KOPT-K1 (cell line): ENCODE data around the gene RBM17.
"Not testable (repeated sequence)": the region's sequence is repeated elsewhere in the genome, so short reads cannot be mapped to it uniquely, and the experiment has no call there.

ENCODE experiments used
- H3K27ac ChIP-seq: fragments of 200-600 bp; sonication (generic); 2 replicates; pipeline ENCODE4 v1.5.1; 2016; ENCODE audit warnings: antibody characterized with exemption, mild to moderate bottlenecking, low read depth, low read length; ENCODE audit not compliant: poor library complexity, severe bottlenecking
- H3K36me3 ChIP-seq: fragments of 200-600 bp; sonication (generic); 2 replicates; pipeline ENCODE4 v1.5.1; 2017; ENCODE audit warnings: antibody characterized with exemption, mild to moderate bottlenecking, low read length, moderate library complexity; ENCODE audit not compliant: insufficient read depth
- H3K9me3 ChIP-seq: fragments of 200-600 bp; sonication (generic); 2 replicates; pipeline ENCODE4 v1.5.1; 2017; ENCODE audit warnings: antibody characterized with exemption, low read length, mild to moderate bottlenecking; ENCODE audit not compliant: insufficient read depth, poor library complexity, severe bottlenecking

The RBM17 gene

GRCh38 chr10:6088721-6089333 is at the start of gene RBM17:
Gene RBM17 (plus strand): TSS chr10:6089034. CDS start chr10:6097066, 8,032 bp downstream.
- Histone ChIP-seq H3K36me3 (no peaks in the 10 kb centered on the region; the same call in 1 of the 2 replicates), H3K27ac (peak within 1 kb of the TSS; percentile 86), H3K9me3 (no peaks in the 10 kb centered on the region)

GRCh38 chr10:6039711-6040110 is 49.1 kb upstream of the RBM17 start:
- Histone ChIP-seq H3K36me3 (no peaks in the 10 kb centered on the region), H3K27ac (no peak overlapping the region), H3K9me3 (no peaks in the 10 kb centered on the region)

GRCh38 chr10:6040205-6040604 is 48.6 kb upstream of the RBM17 start:
- Histone ChIP-seq H3K27ac (no peak overlapping the region), H3K9me3 (no peaks in the 10 kb centered on the region), H3K36me3 (no peaks in the 10 kb centered on the region)

GRCh38 chr10:6043377-6043776 is 45.5 kb upstream of the RBM17 start:
- H3K36me3 ChIP-seq, H3K9me3 ChIP-seq, H3K27ac ChIP-seq: not testable (repeated sequence)

GRCh38 chr10:6044060-6044459 is 44.8 kb upstream of the RBM17 start:
- Histone ChIP-seq H3K27ac (no peak overlapping the region), H3K36me3 (no peaks in the 10 kb centered on the region), H3K9me3 (no peaks in the 10 kb centered on the region)

- no peaks in the 10 kb centered on the region for H3K36me3 ChIP-seq
- no peak overlapping the region for H3K27ac ChIP-seq
- H3K9me3 ChIP-seq, result no peaks in the 10 kb centered on the region
These were observed 44.0 kb upstream of the RBM17 start for GRCh38 chr10:6044751-6045313.

- Histone ChIP-seq H3K36me3 (no peaks in the 10 kb centered on the region), H3K9me3 (no peaks in the 10 kb centered on the region), H3K27ac (no peak overlapping the region)
These were observed 43.5 kb upstream of the RBM17 start for GRCh38 chr10:6045314-6045848.

- Histone ChIP-seq H3K9me3 (no peaks in the 10 kb centered on the region), H3K27ac (no peak overlapping the region), H3K36me3 (no peaks in the 10 kb centered on the region)
These were observed 42.7 kb upstream of the RBM17 start for GRCh38 chr10:6045878-6046772.

GRCh38 chr10:6046773-6047611 is 41.8 kb upstream of the RBM17 start:
- no peaks in the 10 kb centered on the region for H3K36me3 ChIP-seq
- H3K9me3 ChIP-seq, result no peaks in the 10 kb centered on the region

GRCh38 chr10:6047847-6048246 is 41.0 kb upstream of the RBM17 start:
- H3K27ac ChIP-seq, result no peak overlapping the region
- no peaks in the 10 kb centered on the region for H3K9me3 ChIP-seq
- H3K36me3 ChIP-seq, result no peaks in the 10 kb centered on the region

More at GRCh38 chr10:6046773-6047611, 41.8 kb upstream of the RBM17 start:
- no peak overlapping the region for H3K27ac ChIP-seq

- Histone ChIP-seq H3K9me3 (no peaks in the 10 kb centered on the region), H3K27ac (no peak overlapping the region), H3K36me3 (no peaks in the 10 kb centered on the region)
These were observed 40.4 kb upstream of the RBM17 start for GRCh38 chr10:6048281-6049030.

GRCh38 chr10:6049031-6049400 is 39.8 kb upstream of the RBM17 start:
- no peaks in the 10 kb centered on the region for H3K36me3 ChIP-seq
- no peak overlapping the region for H3K27ac ChIP-seq
- H3K9me3 ChIP-seq, result no peaks in the 10 kb centered on the region

GRCh38 chr10:6050801-6051445 is 37.9 kb upstream of the RBM17 start:
- no peaks in the 10 kb centered on the region for H3K9me3 ChIP-seq
- H3K27ac ChIP-seq, result peak overlapping the region; percentile 56
- H3K36me3 ChIP-seq, result no peaks in the 10 kb centered on the region
